Heart left ventricle (tissue), 13 donors: ENCODE results near the gene DDX51.

Experiments
- POLR2A ChIP-seq, 2 donors: fragments of 450-650 bp; IDR thresholded peaks; one replicate each; pipeline ENCODE4 v1.6.1; 2017; ENCODE audit warnings: antibody characterized with exemption in 2 of 2, mild to moderate bottlenecking in 2 of 2, moderate library complexity in 2 of 2
- TF ChIP-seq, protein P1 (sequence below), 12 donors: fragments of 200-600 bp; sonication (generic) in 4 of 12; IDR thresholded peaks; one replicate each; pipeline versions ENCODE4 v1.5.0 to v1.8.0; 2018 to 2022; ENCODE audit warnings: antibody characterized with exemption in 12 of 12, mild to moderate bottlenecking in 5 of 12
- donor health status: ischemic (EF 13 %, LVEDD 7.1; RV severe dilation, severe dysfunction).
- donor health status: DM: no; HTN: yes; CAD: no.
- donor health status: DM: no; HTN: no; CAD: no.
- donor health status: ischemic (EF 25% LVEDD 6.9; RV normal size, moderate dysfunction).
- donor health status: ischemic (EF 25% LVEDD 5.7; RV mildly dilated, moderate dysfunction).
- donor health status: ischemic (EF 35%, LVEDD 5.7; RV mildly dilated, moderate dysfunction).
- donor health status: nonischemic (EF 11% LVEDD 7.7; RV severe dilation, severe dysfunction).
- donor health status: DM: yes; HTN: yes; CAD: no.
- donor health status: PGD.
- donor health status: ischemic (EF 29% LVEDD 5.4; RV normal size, mild dysfunction).
- donor health status: nonischemic (EF 23%, LVEDD 6.1; RV moderate dilation, normal function).

- TF ChIP-seq POLR2A (IDR thresholded peaks at IDR 0.05), result no peak
- TF ChIP-seq, protein P1, sequence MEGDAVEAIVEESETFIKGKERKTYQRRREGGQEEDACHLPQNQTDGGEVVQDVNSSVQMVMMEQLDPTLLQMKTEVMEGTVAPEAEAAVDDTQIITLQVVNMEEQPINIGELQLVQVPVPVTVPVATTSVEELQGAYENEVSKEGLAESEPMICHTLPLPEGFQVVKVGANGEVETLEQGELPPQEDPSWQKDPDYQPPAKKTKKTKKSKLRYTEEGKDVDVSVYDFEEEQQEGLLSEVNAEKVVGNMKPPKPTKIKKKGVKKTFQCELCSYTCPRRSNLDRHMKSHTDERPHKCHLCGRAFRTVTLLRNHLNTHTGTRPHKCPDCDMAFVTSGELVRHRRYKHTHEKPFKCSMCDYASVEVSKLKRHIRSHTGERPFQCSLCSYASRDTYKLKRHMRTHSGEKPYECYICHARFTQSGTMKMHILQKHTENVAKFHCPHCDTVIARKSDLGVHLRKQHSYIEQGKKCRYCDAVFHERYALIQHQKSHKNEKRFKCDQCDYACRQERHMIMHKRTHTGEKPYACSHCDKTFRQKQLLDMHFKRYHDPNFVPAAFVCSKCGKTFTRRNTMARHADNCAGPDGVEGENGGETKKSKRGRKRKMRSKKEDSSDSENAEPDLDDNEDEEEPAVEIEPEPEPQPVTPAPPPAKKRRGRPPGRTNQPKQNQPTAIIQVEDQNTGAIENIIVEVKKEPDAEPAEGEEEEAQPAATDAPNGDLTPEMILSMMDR (IDR thresholded peaks at IDR 0.05), result no peak
Measured at GRCh38 chr12:132144810-132145168, 670 bp upstream of the DDX51 start.
